HCT116 (cell line): ENCODE measurements around the gene KATNAL1.

Experiments used
- ATF3 ChIP-seq: IDR thresholded peaks from 2 replicates; pipeline ENCODE4 v1.6.1; 2012
- CTCF ChIP-seq, 3 experiments: fragments of 200-600 bp in 1 of 3; sonication (generic) in 1 of 3; IDR thresholded peaks in 2 of 3; conservative IDR thresholded peaks in 1 of 3; 2 replicates each; pipeline ENCODE4 v1.5.1; 2012 to 2017; ENCODE audit warnings: low read depth in 2 of 3, low read length in 2 of 3, antibody characterized with exemption in 1 of 3, borderline replicate concordance in 1 of 3, control low read depth in 1 of 3, mild to moderate bottlenecking in 1 of 3, mixed read lengths in 1 of 3, mixed run types in 1 of 3, moderate library complexity in 1 of 3; ENCODE audit not compliant: insufficient read depth in 1 of 3
- MAX ChIP-seq: IDR thresholded peaks from 2 replicates; pipeline ENCODE4 v1.6.1; 2012
- YY1 ChIP-seq: IDR thresholded peaks from 2 replicates; pipeline ENCODE4 v1.6.1; 2011; ENCODE audit warnings: low read length, low read depth, moderate library complexity, mild to moderate bottlenecking; ENCODE audit not compliant: insufficient replicate concordance; ENCODE audit errors: extremely low read depth

- TF ChIP-seq YY1, result no peak
- no peak for TF ChIP-seq ATF3
- TF ChIP-seq CTCF (IDR thresholded peaks at IDR 0.05 in 2 of 3, conservative IDR thresholded peaks at IDR 0.05 in 1 of 3; ENCODE audit: borderline replicate concordance in 1 of 3, insufficient read depth in 1 of 3, low read depth in 2 of 3, low read length in 2 of 3), result no peak
- no peak for TF ChIP-seq MAX
These were observed 33.3 kb downstream of the KATNAL1 start for GRCh38 chr13:30274083-30274482.
